Peyer's patch (tissue), 4 donors: ENCODE data around the gene LDLRAD4. TPM values are rescaled to one million over a fixed set of nuclear protein-coding genes. Genes with fewer than 3 reads are reported as not detected.

Experiments used
- DNase-seq, 3 donors: peaks; one replicate each; pipeline ENCODE4 v3.0.0-alpha.2; 2017 to 2019
- H3K27ac ChIP-seq, 4 donors: fragments of 200-600 bp; sonication (generic); one replicate each; pipeline ENCODE4 v1.5.1; 2016 to 2019
- H3K27me3 ChIP-seq, 2 donors: fragments of 200-600 bp; sonication (generic); one replicate each; pipeline ENCODE4 v1.5.1; 2019
- H3K36me3 ChIP-seq, 3 donors: fragments of 200-600 bp; sonication (generic); one replicate each; pipeline ENCODE4 v1.5.1; 2016 to 2019
- H3K4me1 ChIP-seq, 4 donors: fragments of 200-600 bp; sonication (generic); one replicate each; pipeline ENCODE4 v1.5.1; 2016 to 2019
- H3K4me3 ChIP-seq, 4 donors: fragments of 200-600 bp; sonication (generic); 1 replicate in 3 of 4; 2 replicates in 1 of 4; pipeline ENCODE4 v1.5.1; 2016 to 2019; ENCODE audit warnings: mild to moderate bottlenecking in 1 of 4
- H3K9me3 ChIP-seq, 4 donors: fragments of 200-600 bp; sonication (generic); one replicate each; pipeline ENCODE4 v1.5.1; 2016 to 2019; ENCODE audit warnings: mild to moderate bottlenecking in 1 of 4
- POLR2A ChIP-seq, 2 donors: fragments of 450-650 bp; IDR thresholded peaks; one replicate each; pipeline ENCODE4 v1.5.1; 2017; ENCODE audit warnings: antibody characterized with exemption in 2 of 2, mild to moderate bottlenecking in 2 of 2, moderate library complexity in 2 of 2
- total RNA-seq, 4 donors: library from RNA; depleted of rRNA; stranded (reverse); fragments of >200 nt; gene quantifications; one replicate each; pipeline ENCODE4 v1.1.0, GENCODE V29; 2016
- TF ChIP-seq, protein P1 (sequence below), 6 experiments: fragments of 450-650 bp in 4 of 6; fragments of 200-600 bp in 2 of 6; sonication (generic) in 1 of 6; IDR thresholded peaks; one replicate each; pipeline ENCODE4 v1.5.1; 2017 to 2019; ENCODE audit warnings: antibody characterized with exemption in 6 of 6, mild to moderate bottlenecking in 3 of 6, moderate library complexity in 1 of 6

LDLRAD4 gene
- total RNA-seq, 4 donors from 2014 or later, result 24.8 to 128 (median 50.0) TPM

DNA sequence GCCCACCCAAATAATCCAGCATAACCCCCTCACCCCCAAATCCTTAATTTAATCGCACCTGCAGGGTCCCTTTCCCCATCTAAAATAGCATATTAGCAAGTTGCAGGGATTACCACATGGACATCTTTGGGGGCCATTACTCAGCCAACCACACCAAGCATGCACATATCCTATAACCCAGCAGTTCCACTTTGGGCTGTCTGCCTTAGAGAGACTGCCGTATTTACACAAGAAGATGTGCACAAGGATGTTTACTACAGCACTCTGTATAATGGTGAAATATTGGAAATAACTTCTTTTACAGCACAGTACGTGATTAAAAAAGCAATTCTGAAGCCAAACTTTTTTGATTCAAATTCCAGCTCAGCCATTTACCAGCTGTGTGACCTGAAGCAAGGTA is 17.3 kb upstream of the LDLRAD4 start:
- H3K4me3 ChIP-seq, result no peak overlapping the region
- no peak for DNase-seq
- H3K36me3 ChIP-seq, result no peaks in the 10 kb centered on the region
- H3K9me3 ChIP-seq, result peaks cover 0 to 8% (median 0%) of the 10 kb centered on the region in 4 donors
- no peaks in the 10 kb centered on the region for H3K27me3 ChIP-seq
- TF ChIP-seq POLR2A (IDR thresholded peaks at IDR 0.05), result no peak
- TF ChIP-seq, protein P1, sequence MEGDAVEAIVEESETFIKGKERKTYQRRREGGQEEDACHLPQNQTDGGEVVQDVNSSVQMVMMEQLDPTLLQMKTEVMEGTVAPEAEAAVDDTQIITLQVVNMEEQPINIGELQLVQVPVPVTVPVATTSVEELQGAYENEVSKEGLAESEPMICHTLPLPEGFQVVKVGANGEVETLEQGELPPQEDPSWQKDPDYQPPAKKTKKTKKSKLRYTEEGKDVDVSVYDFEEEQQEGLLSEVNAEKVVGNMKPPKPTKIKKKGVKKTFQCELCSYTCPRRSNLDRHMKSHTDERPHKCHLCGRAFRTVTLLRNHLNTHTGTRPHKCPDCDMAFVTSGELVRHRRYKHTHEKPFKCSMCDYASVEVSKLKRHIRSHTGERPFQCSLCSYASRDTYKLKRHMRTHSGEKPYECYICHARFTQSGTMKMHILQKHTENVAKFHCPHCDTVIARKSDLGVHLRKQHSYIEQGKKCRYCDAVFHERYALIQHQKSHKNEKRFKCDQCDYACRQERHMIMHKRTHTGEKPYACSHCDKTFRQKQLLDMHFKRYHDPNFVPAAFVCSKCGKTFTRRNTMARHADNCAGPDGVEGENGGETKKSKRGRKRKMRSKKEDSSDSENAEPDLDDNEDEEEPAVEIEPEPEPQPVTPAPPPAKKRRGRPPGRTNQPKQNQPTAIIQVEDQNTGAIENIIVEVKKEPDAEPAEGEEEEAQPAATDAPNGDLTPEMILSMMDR (IDR thresholded peaks at IDR 0.05), result no peak
- H3K4me1 ChIP-seq, result no peaks in the 10 kb centered on the region
- no peak overlapping the region for H3K27ac ChIP-seq

DNA sequence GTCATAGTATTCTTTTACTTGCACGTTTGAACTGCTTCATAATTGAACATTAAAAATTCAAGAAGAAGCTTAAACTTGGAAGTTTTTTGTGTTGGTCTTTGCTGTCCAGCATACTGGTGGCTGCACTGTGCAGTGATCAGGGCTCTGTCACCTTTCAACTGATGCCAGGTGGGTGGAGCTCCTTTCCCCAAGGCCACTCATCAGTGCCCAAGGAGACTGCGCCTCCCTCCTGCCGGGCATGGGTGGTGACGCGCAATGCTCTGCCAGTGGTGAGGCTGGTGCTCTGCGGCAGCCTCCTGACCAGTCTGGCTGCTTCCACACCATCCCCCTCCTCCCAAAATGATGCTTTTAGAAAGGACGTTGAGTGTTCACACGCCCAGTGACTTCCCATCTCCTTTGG is 16.0 kb upstream of the LDLRAD4 start:
- Histone ChIP-seq H3K27ac (no peak overlapping the region), H3K27me3 (no peaks in the 10 kb centered on the region), H3K4me3 (no peak overlapping the region), H3K4me1 (no peaks in the 10 kb centered on the region), H3K9me3 (peaks cover 0 to 8% (median 0%) of the 10 kb centered on the region in 4 donors), H3K36me3 (no peaks in the 10 kb centered on the region)
- TF ChIP-seq, protein P1 (IDR thresholded peaks at IDR 0.05), result peak in 2 of 6 experiments; percentile 13 to 18
- no peak for TF ChIP-seq POLR2A (IDR thresholded peaks at IDR 0.05)
- no peak for DNase-seq

DNA sequence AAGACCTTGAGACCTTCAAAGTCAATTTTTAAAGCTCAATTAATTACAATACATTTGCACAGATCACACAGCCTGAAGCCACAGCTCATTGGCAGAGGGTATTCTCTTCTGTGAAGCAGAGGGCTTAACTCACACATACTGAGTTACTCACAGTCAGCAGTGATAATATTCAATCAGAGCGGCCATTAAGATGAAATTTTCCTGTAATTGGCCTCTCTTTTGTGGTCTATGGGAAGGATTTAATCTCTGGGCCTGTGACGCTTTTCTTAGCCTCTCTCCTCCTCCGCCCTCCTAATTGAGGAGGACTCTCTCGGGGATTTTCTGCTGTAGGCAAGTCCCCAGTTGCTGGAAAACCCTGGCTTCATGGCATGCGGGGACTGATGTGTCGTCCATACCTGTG is 12.3 kb upstream of the LDLRAD4 start:
- Histone ChIP-seq H3K9me3 (no peaks in the 10 kb centered on the region), H3K27me3 (no peaks in the 10 kb centered on the region), H3K27ac (no peak overlapping the region), H3K4me3 (no peak overlapping the region), H3K36me3 (no peaks in the 10 kb centered on the region), H3K4me1 (no peaks in the 10 kb centered on the region)
- TF ChIP-seq, protein P1 (IDR thresholded peaks at IDR 0.05), result no peak
- TF ChIP-seq POLR2A (IDR thresholded peaks at IDR 0.05), result no peak
- no peak for DNase-seq

DNA sequence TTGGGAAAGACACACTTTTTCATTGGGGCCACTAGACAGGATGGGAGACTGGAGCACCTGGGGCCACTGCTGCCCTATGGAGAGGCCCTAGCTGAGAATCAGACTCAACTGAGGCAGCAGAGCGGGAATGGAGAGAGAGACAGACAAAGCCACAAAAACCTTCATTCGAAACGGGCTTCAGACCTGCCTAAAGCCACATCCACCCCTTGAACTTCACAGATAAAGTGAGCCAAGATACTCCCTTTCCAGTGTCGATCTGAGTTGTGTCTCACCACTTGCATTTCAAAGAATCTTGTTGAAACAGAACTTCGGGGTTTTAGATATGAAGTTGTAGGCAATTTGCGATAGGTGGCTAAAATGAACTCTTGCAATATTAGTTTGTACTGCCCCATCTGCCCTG is 11.3 kb upstream of the LDLRAD4 start:
- TF ChIP-seq POLR2A (IDR thresholded peaks at IDR 0.05), result no peak
- TF ChIP-seq, protein P1 (IDR thresholded peaks at IDR 0.05), result no peak
- H3K36me3 ChIP-seq, result no peaks in the 10 kb centered on the region
- H3K27me3 ChIP-seq, result no peaks in the 10 kb centered on the region
- H3K4me3 ChIP-seq, result no peak overlapping the region
- no peak overlapping the region for H3K27ac ChIP-seq
- DNase-seq, result no peak
- no peaks in the 10 kb centered on the region for H3K9me3 ChIP-seq
- H3K4me1 ChIP-seq, result no peaks in the 10 kb centered on the region

DNA sequence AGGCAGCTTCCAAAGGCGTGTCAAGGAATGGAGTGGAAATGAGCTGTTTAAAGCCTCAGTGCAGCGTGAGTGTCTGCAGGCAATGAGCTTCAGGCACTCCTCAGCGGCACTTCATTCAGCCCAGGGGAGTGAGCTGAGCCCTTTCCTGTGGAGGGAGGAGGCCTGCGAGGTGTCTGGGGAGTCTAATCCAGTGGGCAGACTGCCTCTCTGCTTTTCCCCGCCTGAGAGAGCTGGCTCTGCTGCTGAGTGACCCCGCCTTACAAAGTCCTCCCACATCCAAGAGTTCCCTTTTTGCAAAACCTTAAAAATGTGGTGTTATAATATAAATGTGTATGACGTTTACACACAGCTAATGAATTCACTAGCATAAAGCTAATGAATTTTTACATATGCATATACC is 7.0 kb upstream of the LDLRAD4 start:
- Histone ChIP-seq H3K36me3 (no peaks in the 10 kb centered on the region), H3K9me3 (no peaks in the 10 kb centered on the region), H3K4me3 (no peak overlapping the region), H3K4me1 (peaks cover 0 to 4% (median 1%) of the 10 kb centered on the region in 4 donors), H3K27ac (no peak overlapping the region), H3K27me3 (no peaks in the 10 kb centered on the region)
- TF ChIP-seq, protein P1 (IDR thresholded peaks at IDR 0.05), result no peak
- no peak for TF ChIP-seq POLR2A (IDR thresholded peaks at IDR 0.05)
- DNase-seq, result no peak
